ENCODE results near the gene ARRDC3. TPM values are rescaled to one million over a fixed set of nuclear protein-coding genes. Genes with fewer than 3 reads are reported as not detected.

ARRDC3 gene
- total and polyA plus RNA-seq, 2 donors (not counting 3 experiments of a cell fraction or from before 2014, with no cell fraction given): 12.4 to 43.1 TPM

DNA sequence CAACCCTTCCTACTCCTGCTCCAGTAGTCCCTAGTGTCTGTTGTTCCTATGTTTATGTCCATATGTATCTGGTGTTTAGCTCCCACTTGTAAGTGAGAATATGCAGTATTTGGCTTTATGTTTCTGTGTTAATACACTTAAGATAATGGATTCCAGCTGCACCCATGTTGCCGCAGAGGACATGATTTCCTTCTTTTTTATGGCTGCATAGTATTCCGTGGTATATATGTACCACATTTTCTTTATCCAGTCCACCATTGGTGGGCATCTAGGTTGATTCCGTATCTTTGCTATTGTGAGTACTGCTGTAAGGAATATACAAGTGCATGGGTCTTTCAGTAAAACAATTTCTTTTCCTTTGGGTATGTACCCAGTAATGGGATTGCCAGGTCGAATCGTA is 5.2 kb upstream of the ARRDC3 start:
- no peaks in the 10 kb centered on the region for H3K79me2 ChIP-seq (ENCODE audit: control insufficient read depth, insufficient read depth, low read length)
- no peaks in the 10 kb centered on the region for H3K9me3 ChIP-seq (replicated peaks; ENCODE audit: control insufficient read depth, insufficient read depth, low read length)
- H3K4me2 ChIP-seq (ENCODE audit: insufficient read depth, low read length): no peak overlapping the region
- FAIRE-seq (no peak), DNase-seq (ENCODE audit: low read depth, low spot score) (no peak)
- peaks cover 11% of the 10 kb centered on the region for H3K4me1 ChIP-seq (ENCODE audit: control insufficient read depth, extremely low read depth, insufficient read depth, low read length)
- H4K20me1 ChIP-seq (replicated peaks; ENCODE audit: control insufficient read depth, extremely low read depth, insufficient read depth, low read length): no peaks in the 10 kb centered on the region
- no peak overlapping the region for H3K27ac ChIP-seq (ENCODE audit: insufficient read depth, low read depth, low read length)
- no peaks in the 10 kb centered on the region for H3K36me3 ChIP-seq (ENCODE audit: control insufficient read depth in 2 of 2, extremely low read depth in 1 of 2, insufficient read depth in 2 of 2, low read length in 2 of 2)
- dilution Hi-C loops (cut with MboI; ENCODE audit: extremely low pct_ligation_motif_present, low sequenced_read_pairs): loop anchor here (25.0 kb wide), 1 partner anchor 451 kb away; no protein-coding TSS in a partner anchor
- no peaks in the 10 kb centered on the region for H3K27me3 ChIP-seq (ENCODE audit: control insufficient read depth in 2 of 2, insufficient read depth in 2 of 2, low read length in 2 of 2)
- no peak overlapping the region for H3K4me3 ChIP-seq (replicated peaks in 1 of 3; ENCODE audit: insufficient read depth in 1 of 3, low read depth in 1 of 3, low read length in 3 of 3)
- no TSS peak for BruUV-seq (replicated peaks)
- intact Hi-C loops (cut with micrococcal nuclease): no loop called here
- H3K9me1 ChIP-seq (replicated peaks; ENCODE audit: control insufficient read depth, extremely low read depth, insufficient read depth, low read length): no peaks in the 10 kb centered on the region
- TF ChIP-seq, protein P1, sequence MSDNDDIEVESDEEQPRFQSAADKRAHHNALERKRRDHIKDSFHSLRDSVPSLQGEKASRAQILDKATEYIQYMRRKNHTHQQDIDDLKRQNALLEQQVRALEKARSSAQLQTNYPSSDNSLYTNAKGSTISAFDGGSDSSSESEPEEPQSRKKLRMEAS (IDR thresholded peaks at IDR 0.05; ENCODE audit: insufficient read depth, insufficient read length): no peak
- TF ChIP-seq, protein P2, sequence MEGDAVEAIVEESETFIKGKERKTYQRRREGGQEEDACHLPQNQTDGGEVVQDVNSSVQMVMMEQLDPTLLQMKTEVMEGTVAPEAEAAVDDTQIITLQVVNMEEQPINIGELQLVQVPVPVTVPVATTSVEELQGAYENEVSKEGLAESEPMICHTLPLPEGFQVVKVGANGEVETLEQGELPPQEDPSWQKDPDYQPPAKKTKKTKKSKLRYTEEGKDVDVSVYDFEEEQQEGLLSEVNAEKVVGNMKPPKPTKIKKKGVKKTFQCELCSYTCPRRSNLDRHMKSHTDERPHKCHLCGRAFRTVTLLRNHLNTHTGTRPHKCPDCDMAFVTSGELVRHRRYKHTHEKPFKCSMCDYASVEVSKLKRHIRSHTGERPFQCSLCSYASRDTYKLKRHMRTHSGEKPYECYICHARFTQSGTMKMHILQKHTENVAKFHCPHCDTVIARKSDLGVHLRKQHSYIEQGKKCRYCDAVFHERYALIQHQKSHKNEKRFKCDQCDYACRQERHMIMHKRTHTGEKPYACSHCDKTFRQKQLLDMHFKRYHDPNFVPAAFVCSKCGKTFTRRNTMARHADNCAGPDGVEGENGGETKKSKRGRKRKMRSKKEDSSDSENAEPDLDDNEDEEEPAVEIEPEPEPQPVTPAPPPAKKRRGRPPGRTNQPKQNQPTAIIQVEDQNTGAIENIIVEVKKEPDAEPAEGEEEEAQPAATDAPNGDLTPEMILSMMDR (IDR thresholded peaks at IDR 0.05; ENCODE audit: extremely low read depth in 1 of 2, insufficient read depth in 1 of 2, low read depth in 1 of 2, low read length in 2 of 2): no peak
- no peak overlapping the region for H2AFZ ChIP-seq (ENCODE audit: low read depth, low read length)
- ChIA-PET CTCF (interaction anchor here (6.6 kb wide), 1 partner anchor 31 kb away, joined by 121 read pairs; no protein-coding TSS in a partner anchor), POLR2A (no interaction called here)
- H3K9ac ChIP-seq (replicated peaks; ENCODE audit: extremely low read depth, insufficient read depth, low read length): no peak overlapping the region

DNA sequence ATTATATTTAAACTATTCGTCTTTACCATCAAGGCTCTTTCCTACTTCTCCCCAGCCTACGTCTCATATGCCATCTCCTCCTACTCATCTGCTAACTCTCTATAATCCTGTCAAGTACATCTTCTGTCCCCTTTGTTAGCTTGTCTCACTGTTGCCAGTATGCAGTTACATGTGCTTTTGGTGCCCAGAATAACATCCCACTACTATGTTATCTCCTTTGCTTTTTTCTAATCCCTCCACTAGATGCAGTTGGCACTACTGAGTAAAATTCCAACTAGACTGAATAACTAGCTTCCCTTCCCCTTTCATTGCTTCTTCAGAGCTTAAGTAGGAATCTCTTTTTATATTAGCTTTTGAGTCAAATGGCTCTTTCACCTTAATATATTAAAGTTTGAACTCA is 3.0 kb upstream of the ARRDC3 start:
- no peaks in the 10 kb centered on the region for H4K20me1 ChIP-seq (replicated peaks; ENCODE audit: control insufficient read depth, extremely low read depth, insufficient read depth, low read length)
- TF ChIP-seq MYC (IDR thresholded peaks at IDR 0.05; ENCODE audit: low read depth, low read length): no peak
- TF ChIP-seq POLR2A (IDR thresholded peaks at IDR 0.05; ENCODE audit: low read depth, low read length): no peak
- TF ChIP-seq FOS (IDR thresholded peaks at IDR 0.05; ENCODE audit: borderline replicate concordance, insufficient read depth, low read length): no peak
- TF ChIP-seq, protein P1 (IDR thresholded peaks at IDR 0.05; ENCODE audit: insufficient read depth, insufficient read length): no peak
- no peak for TF ChIP-seq GATA2 (IDR thresholded peaks at IDR 0.05; ENCODE audit: insufficient read depth, insufficient read length, low read depth, low read length)
- TF ChIP-seq EZH2 (IDR thresholded peaks at IDR 0.05; ENCODE audit: borderline replicate concordance, low read depth, low read length, severe bottlenecking): no peak
- TF ChIP-seq POLR2AphosphoS5 (IDR thresholded peaks at IDR 0.05; ENCODE audit: insufficient read depth, low read depth, low read length): no peak
- no peak for TF ChIP-seq JUN (IDR thresholded peaks at IDR 0.05; ENCODE audit: borderline replicate concordance, insufficient read depth, insufficient read length, low read depth)
- TF ChIP-seq, protein P2 (IDR thresholded peaks at IDR 0.05; ENCODE audit: extremely low read depth in 1 of 2, insufficient read depth in 1 of 2, low read depth in 1 of 2, low read length in 2 of 2): no peak
- no peaks in the 10 kb centered on the region for H3K9me1 ChIP-seq (replicated peaks; ENCODE audit: control insufficient read depth, extremely low read depth, insufficient read depth, low read length)
- dilution Hi-C loops (cut with MboI; ENCODE audit: extremely low pct_ligation_motif_present, low sequenced_read_pairs): loop anchor here (25.0 kb wide), 1 partner anchor 449 kb away; no protein-coding TSS in a partner anchor
- no peak overlapping the region for H3K4me2 ChIP-seq (ENCODE audit: insufficient read depth, low read length)
- ChIA-PET CTCF (interaction anchor here (0.9 to 6.6 kb wide), 22 partner anchors 13 to 593 kb away, joined by 3 to 216 read pairs (median 18); no protein-coding TSS in a partner anchor), POLR2A (no interaction called here)
- intact Hi-C loops (cut with micrococcal nuclease): no loop called here
- DNase-seq (ENCODE audit: low read depth, low spot score) (no peak), FAIRE-seq (no peak)
- H3K27ac ChIP-seq (ENCODE audit: insufficient read depth, low read depth, low read length): no peak overlapping the region
- no peaks in the 10 kb centered on the region for H3K36me3 ChIP-seq (ENCODE audit: control insufficient read depth in 2 of 2, extremely low read depth in 1 of 2, insufficient read depth in 2 of 2, low read length in 2 of 2)
- H3K4me1 ChIP-seq (ENCODE audit: control insufficient read depth, extremely low read depth, insufficient read depth, low read length): peaks cover 11% of the 10 kb centered on the region
- no peak overlapping the region for H3K4me3 ChIP-seq (replicated peaks in 1 of 3; ENCODE audit: insufficient read depth in 1 of 3, low read depth in 1 of 3, low read length in 3 of 3)
- H3K79me2 ChIP-seq (ENCODE audit: control insufficient read depth, insufficient read depth, low read length): peaks cover 18% of the 10 kb centered on the region
- no peak overlapping the region for H3K9ac ChIP-seq (replicated peaks; ENCODE audit: extremely low read depth, insufficient read depth, low read length)
- BruUV-seq (replicated peaks): no TSS peak
- no peak overlapping the region for H2AFZ ChIP-seq (ENCODE audit: low read depth, low read length)
- H3K27me3 ChIP-seq (ENCODE audit: control insufficient read depth in 2 of 2, insufficient read depth in 2 of 2, low read length in 2 of 2): no peaks in the 10 kb centered on the region
- H3K9me3 ChIP-seq (replicated peaks; ENCODE audit: control insufficient read depth, insufficient read depth, low read length): no peaks in the 10 kb centered on the region
